Measurements from ENCODE around the gene ADRB1. TPM values are rescaled to one million over a fixed set of nuclear protein-coding genes. Genes with fewer than 3 reads are reported as not detected.

ADRB1 gene
- total and polyA plus RNA-seq, 2 donors from 2014 or later, result 0.72 to 1.4 TPM

DNA sequence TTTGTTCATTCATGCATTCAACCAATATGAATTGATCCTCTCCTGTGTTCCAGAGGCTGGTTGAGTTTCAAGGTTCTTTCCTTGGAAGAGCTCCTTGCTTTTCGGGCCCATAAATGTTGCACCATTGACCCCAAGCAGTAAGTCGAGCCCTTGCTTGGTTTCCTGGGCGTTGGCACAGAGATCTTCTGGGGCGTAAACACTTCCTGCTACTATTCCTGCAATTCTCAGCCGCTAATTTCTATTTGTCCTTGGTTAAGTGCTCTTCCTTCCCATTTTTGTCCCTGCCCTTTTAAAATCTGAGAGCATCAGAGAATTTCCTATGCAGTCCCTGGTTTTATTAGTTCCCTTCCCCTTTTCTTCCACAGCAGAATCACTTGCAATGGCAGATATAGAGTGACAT lies 44.1 kb upstream of the ADRB1 start:
- no peak for FAIRE-seq
- intact Hi-C loops (cut with DNase I), result no loop called here
- DNase-seq, result no peak
- Histone ChIP-seq H3K4me1 (ENCODE audit: control insufficient read depth in 2 of 3, insufficient read depth in 2 of 3, low read depth in 1 of 3, low read length in 3 of 3) (peaks cover 0 to 11% (median 9%) of the 10 kb centered on the region in 3 donors), H3K27ac (ENCODE audit: low read depth in 2 of 2, low read length in 2 of 2) (no peak overlapping the region), H3K4me3 (ENCODE audit: low read length in 3 of 3) (no peak overlapping the region), H3K9me3 (ENCODE audit: control insufficient read depth in 2 of 3, insufficient read depth in 1 of 3, low read length in 3 of 3) (no peaks in the 10 kb centered on the region), H3K9ac (ENCODE audit: low read length in 3 of 3) (no peak overlapping the region), H3K36me3 (ENCODE audit: control insufficient read depth in 2 of 3, insufficient read depth in 3 of 3, low read length in 3 of 3) (no peaks in the 10 kb centered on the region), H3K27me3 (ENCODE audit: control insufficient read depth, insufficient read depth, low read length) (no peaks in the 10 kb centered on the region)
- TF ChIP-seq, protein P1, sequence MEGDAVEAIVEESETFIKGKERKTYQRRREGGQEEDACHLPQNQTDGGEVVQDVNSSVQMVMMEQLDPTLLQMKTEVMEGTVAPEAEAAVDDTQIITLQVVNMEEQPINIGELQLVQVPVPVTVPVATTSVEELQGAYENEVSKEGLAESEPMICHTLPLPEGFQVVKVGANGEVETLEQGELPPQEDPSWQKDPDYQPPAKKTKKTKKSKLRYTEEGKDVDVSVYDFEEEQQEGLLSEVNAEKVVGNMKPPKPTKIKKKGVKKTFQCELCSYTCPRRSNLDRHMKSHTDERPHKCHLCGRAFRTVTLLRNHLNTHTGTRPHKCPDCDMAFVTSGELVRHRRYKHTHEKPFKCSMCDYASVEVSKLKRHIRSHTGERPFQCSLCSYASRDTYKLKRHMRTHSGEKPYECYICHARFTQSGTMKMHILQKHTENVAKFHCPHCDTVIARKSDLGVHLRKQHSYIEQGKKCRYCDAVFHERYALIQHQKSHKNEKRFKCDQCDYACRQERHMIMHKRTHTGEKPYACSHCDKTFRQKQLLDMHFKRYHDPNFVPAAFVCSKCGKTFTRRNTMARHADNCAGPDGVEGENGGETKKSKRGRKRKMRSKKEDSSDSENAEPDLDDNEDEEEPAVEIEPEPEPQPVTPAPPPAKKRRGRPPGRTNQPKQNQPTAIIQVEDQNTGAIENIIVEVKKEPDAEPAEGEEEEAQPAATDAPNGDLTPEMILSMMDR (IDR thresholded peaks at IDR 0.05; ENCODE audit: borderline replicate concordance, extremely low read depth, insufficient read depth), result no peak

DNA sequence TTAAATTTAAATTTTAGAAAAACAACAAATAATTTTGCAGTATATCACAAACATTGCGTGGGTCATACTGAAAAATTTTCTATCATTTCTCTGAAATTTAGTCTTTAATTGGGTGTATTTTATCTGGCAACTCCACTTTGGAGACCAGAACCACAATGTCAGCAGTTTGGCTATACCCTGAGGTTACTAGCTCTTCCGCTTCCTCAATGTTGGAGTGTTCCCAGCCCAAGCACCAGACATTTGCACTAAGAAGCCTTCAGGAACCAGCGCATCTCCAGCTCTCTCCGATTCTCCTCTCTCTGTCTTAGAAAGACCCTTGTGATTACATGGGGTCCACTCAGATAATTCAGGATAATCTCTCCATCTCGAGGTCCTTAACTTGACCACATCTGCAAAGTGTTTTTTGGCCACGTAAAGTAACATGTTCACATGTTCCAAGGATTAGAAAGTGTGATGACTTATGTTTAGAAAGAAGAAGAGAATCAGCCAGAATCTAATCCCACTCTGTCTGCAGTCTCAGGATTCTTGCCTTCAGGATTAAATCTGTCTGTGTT lies 43.1 kb upstream of the ADRB1 start:
- Histone ChIP-seq H3K9ac (ENCODE audit: low read length in 3 of 3) (no peak overlapping the region), H3K36me3 (ENCODE audit: control insufficient read depth in 2 of 3, insufficient read depth in 3 of 3, low read length in 3 of 3) (no peaks in the 10 kb centered on the region), H3K27ac (ENCODE audit: low read depth in 2 of 2, low read length in 2 of 2) (no peak overlapping the region), H3K4me1 (ENCODE audit: control insufficient read depth in 2 of 3, insufficient read depth in 2 of 3, low read depth in 1 of 3, low read length in 3 of 3) (peaks cover 0 to 6% (median 6%) of the 10 kb centered on the region in 3 donors), H3K4me3 (ENCODE audit: low read length in 3 of 3) (no peak overlapping the region), H3K27me3 (ENCODE audit: control insufficient read depth, insufficient read depth, low read length) (no peaks in the 10 kb centered on the region), H3K9me3 (ENCODE audit: control insufficient read depth in 2 of 3, insufficient read depth in 1 of 3, low read length in 3 of 3) (no peaks in the 10 kb centered on the region)
- intact Hi-C loops (cut with DNase I), result no loop called here
- no peak for DNase-seq
- FAIRE-seq, result no peak
- TF ChIP-seq, protein P1 (IDR thresholded peaks at IDR 0.05; ENCODE audit: borderline replicate concordance, extremely low read depth, insufficient read depth), result no peak

DNA sequence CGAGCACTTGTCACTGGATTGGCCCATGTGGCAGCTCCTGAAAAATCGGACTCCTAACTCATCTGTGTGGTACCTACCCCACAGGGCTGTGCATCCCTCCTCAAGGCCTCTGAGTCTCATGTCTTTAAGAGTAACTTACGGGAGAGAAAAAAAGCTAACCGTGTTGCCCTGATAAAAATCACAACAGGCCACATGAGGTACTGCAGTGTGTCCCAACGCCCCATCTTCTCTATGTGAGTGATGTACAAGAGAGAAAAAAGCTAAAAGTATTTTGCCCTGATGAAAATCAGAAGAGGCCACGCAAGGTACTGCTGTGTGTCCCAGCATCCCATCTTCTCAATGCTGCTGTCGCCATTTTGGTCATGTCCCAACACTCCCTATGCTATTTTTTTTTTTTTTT lies 41.2 kb upstream of the ADRB1 start:
- TF ChIP-seq, protein P1 (IDR thresholded peaks at IDR 0.05; ENCODE audit: borderline replicate concordance, extremely low read depth, insufficient read depth), result no peak
- no peaks in the 10 kb centered on the region for H3K9me3 ChIP-seq (ENCODE audit: control insufficient read depth in 2 of 3, insufficient read depth in 1 of 3, low read length in 3 of 3)
- H3K27ac ChIP-seq (ENCODE audit: low read depth in 2 of 2, low read length in 2 of 2), result no peak overlapping the region
- peaks cover 0 to 2% (median 0%) of the 10 kb centered on the region in 3 donors for H3K4me1 ChIP-seq (ENCODE audit: control insufficient read depth in 2 of 3, insufficient read depth in 2 of 3, low read depth in 1 of 3, low read length in 3 of 3)
- no peaks in the 10 kb centered on the region for H3K36me3 ChIP-seq (ENCODE audit: control insufficient read depth in 2 of 3, insufficient read depth in 3 of 3, low read length in 3 of 3)
- H3K4me3 ChIP-seq (ENCODE audit: low read length in 3 of 3), result no peak overlapping the region
- DNase-seq (no peak), FAIRE-seq (no peak)
- H3K27me3 ChIP-seq (ENCODE audit: control insufficient read depth, insufficient read depth, low read length), result no peaks in the 10 kb centered on the region
- H3K9ac ChIP-seq (ENCODE audit: low read length in 3 of 3), result no peak overlapping the region
- intact Hi-C loops (cut with DNase I), result no loop called here
